Mammary epithelial cell (primary cell): Measurements from ENCODE around the gene CEP128.

Source experiments
- CTCF ChIP-seq, 2 donors: IDR thresholded peaks in 1 of 2; conservative IDR thresholded peaks in 1 of 2; 2 replicates each; pipeline ENCODE4 v1.5.1; 2011 to 2012; ENCODE audit warnings: inconsistent platforms in 2 of 2, low read length in 2 of 2, mild to moderate bottlenecking in 2 of 2, control low read depth in 1 of 2, low read depth in 1 of 2; ENCODE audit not compliant: insufficient read depth in 1 of 2; ENCODE audit errors: extremely low read depth in 1 of 2
- EZH2 ChIP-seq: IDR thresholded peaks from 2 replicates; pipeline ENCODE4 v1.6.1; 2012; ENCODE audit warnings: low read length, inconsistent platforms, borderline replicate concordance

- TF ChIP-seq EZH2 (no peak), CTCF (conservative IDR thresholded peaks at IDR 0.05 in 1 of 2, IDR thresholded peaks at IDR 0.05 in 1 of 2; ENCODE audit: extremely low read depth in 1 of 2, insufficient read depth in 1 of 2, low read depth in 1 of 2, low read length in 2 of 2) (no peak)
Measured at GRCh38 chr14:80658733-80659132, 282.8 kb downstream of the CEP128 start.
